ENCODE data around the gene ZNF366. TPM values are rescaled to one million over a fixed set of nuclear protein-coding genes. Genes with fewer than 3 reads are reported as not detected.

The ZNF366 gene
- total RNA-seq, 1 experiment from 2014 or later: not detected

DNA sequence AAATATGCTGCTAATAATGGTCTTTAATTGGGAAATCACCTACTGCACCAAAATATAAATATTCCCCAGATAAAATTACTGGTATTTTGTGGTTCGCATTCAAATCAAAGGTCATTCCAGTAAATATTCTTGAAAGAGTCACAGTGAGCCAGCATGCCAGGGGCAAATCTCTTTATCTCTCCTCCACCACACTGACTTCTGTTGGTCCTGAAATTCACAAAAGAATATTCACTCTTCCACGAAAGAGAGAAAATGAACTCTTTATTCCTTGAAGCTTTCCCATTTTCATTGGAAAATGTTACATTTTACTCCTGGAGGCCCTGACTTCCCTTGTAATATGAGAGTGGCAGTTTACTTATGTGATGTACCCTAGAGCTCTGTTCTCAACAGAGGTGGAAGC, 39.7 kb downstream of the ZNF366 start:
- Histone ChIP-seq H3K9me3 (no peaks in the 10 kb centered on the region), H3K4me1 (no peaks in the 10 kb centered on the region), H3K4me3 (ENCODE audit: low read depth, low read length) (no peak overlapping the region), H3K27me3 (replicated peaks; ENCODE audit: control insufficient read depth, insufficient read depth, low read length) (no peaks in the 10 kb centered on the region), H3K36me3 (ENCODE audit: control insufficient read depth, insufficient read depth, low read length) (no peaks in the 10 kb centered on the region)
- no peak for DNase-seq
- Mint-ChIP-seq H3K4me3 (ENCODE audit: unreplicated experiment) (no peak overlapping the region), H3K27ac (ENCODE audit: unreplicated experiment) (no peak overlapping the region), H3K36me3 (ENCODE audit: insufficient read depth, unreplicated experiment) (no peaks in the 10 kb centered on the region), H3K27me3 (ENCODE audit: insufficient read depth, unreplicated experiment) (no peaks in the 10 kb centered on the region), H3K4me1 (ENCODE audit: low read depth, unreplicated experiment) (no peaks in the 10 kb centered on the region), H3K9me3 (ENCODE audit: unreplicated experiment) (no peaks in the 10 kb centered on the region)
- TF ChIP-seq, protein P1, sequence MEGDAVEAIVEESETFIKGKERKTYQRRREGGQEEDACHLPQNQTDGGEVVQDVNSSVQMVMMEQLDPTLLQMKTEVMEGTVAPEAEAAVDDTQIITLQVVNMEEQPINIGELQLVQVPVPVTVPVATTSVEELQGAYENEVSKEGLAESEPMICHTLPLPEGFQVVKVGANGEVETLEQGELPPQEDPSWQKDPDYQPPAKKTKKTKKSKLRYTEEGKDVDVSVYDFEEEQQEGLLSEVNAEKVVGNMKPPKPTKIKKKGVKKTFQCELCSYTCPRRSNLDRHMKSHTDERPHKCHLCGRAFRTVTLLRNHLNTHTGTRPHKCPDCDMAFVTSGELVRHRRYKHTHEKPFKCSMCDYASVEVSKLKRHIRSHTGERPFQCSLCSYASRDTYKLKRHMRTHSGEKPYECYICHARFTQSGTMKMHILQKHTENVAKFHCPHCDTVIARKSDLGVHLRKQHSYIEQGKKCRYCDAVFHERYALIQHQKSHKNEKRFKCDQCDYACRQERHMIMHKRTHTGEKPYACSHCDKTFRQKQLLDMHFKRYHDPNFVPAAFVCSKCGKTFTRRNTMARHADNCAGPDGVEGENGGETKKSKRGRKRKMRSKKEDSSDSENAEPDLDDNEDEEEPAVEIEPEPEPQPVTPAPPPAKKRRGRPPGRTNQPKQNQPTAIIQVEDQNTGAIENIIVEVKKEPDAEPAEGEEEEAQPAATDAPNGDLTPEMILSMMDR (IDR thresholded peaks at IDR 0.05; ENCODE audit: insufficient read depth in 1 of 2, low read depth in 1 of 2, low read length in 1 of 2, severe bottlenecking in 1 of 2, unreplicated experiment in 1 of 2): no peak
- POLR2A ChIA-PET: no interaction called here
- no TSS peak for BruUV-seq (replicated peaks)
- intact Hi-C loops (cut with micrococcal nuclease; ENCODE audit: unreplicated experiment): no loop called here
- CTCF ChIA-PET: no interaction called here

DNA sequence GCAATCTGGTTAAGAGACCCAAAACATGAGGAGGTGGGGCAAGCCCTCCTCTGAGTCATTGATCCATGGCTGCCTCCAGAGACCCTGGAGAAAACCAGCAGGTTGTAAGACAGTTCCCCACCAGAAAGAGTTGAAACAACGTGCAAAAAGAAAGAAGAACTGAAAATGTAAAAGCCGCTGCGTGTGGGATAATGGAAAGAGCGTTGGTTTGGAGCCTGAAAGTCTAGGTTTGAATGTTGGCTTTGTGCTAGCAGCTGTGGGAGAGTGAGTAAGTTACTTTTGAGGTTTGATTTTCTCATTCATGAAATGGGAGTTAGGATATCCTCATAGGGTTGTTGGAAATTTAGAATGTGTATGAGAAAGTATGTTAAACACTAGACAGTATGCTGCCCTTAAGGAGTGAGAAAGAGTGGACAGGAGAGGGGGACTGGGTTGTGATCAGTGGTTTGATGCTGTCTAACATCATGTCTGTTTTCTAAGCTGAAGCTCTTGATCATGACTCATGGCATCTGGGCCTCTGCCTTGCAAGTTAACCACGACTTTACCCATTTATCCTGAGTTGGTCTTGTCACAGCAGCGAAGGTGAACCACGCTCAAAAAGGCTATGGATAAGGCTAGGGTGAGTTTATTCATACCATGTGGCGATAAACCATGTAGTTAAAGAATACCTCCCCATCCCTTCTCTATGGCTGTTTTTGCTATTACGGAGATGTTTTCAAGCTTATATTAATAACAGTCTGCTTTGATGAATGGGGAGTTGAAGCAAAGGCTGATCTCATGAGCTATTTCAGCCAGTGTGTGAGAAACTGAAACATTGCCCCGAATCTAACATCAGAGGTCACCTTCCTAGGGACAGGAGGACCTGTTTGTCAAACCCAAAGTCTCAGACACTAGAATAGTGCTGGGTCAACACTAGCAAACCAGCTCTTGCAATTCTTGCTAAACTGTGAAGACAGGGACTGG, 41.3 kb downstream of the ZNF366 start:
- TF ChIP-seq, protein P1 (IDR thresholded peaks at IDR 0.05; ENCODE audit: insufficient read depth in 1 of 2, low read depth in 1 of 2, low read length in 1 of 2, severe bottlenecking in 1 of 2, unreplicated experiment in 1 of 2): no peak
- no peak overlapping the region for H3K4me3 ChIP-seq (ENCODE audit: low read depth, low read length)
- no peaks in the 10 kb centered on the region for H3K9me3 Mint-ChIP-seq (ENCODE audit: unreplicated experiment)
- no peak for DNase-seq
- no peaks in the 10 kb centered on the region for H3K27me3 ChIP-seq (replicated peaks; ENCODE audit: control insufficient read depth, insufficient read depth, low read length)
- H3K4me1 ChIP-seq: no peaks in the 10 kb centered on the region
- H3K27me3 Mint-ChIP-seq (ENCODE audit: insufficient read depth, unreplicated experiment): no peaks in the 10 kb centered on the region
- H3K9me3 ChIP-seq: no peaks in the 10 kb centered on the region
- ChIA-PET CTCF (no interaction called here), POLR2A (no interaction called here)
- no peaks in the 10 kb centered on the region for H3K4me1 Mint-ChIP-seq (ENCODE audit: low read depth, unreplicated experiment)
- BruUV-seq (replicated peaks): no TSS peak
- H3K4me3 Mint-ChIP-seq (ENCODE audit: unreplicated experiment): no peak overlapping the region
- intact Hi-C loops (cut with micrococcal nuclease; ENCODE audit: unreplicated experiment): no loop called here
- H3K27ac Mint-ChIP-seq (ENCODE audit: unreplicated experiment): no peak overlapping the region
- H3K36me3 Mint-ChIP-seq (ENCODE audit: insufficient read depth, unreplicated experiment): no peaks in the 10 kb centered on the region
- no peaks in the 10 kb centered on the region for H3K36me3 ChIP-seq (ENCODE audit: control insufficient read depth, insufficient read depth, low read length)

DNA sequence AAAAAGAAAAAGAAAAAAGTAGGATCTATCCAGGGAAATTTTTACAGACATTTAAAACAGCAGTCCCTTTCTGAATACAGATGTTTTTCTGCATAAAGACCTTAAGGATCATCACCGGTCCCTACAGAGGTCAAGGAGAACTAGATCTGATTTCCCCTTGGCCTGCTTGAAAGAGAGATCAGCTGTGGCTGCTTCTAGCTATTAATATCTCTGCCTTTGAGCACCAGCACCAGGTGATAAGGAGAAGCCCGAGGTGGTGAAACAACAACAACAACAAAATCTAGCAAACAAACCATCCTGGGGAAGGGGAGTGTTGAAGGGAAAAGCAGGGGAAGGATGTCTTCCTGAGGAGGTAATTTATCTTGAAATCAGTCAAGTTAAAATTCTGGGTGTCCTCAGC, 42.1 kb downstream of the ZNF366 start:
- Histone ChIP-seq H3K4me3 (ENCODE audit: low read depth, low read length) (no peak overlapping the region), H3K4me1 (no peaks in the 10 kb centered on the region), H3K9me3 (no peaks in the 10 kb centered on the region), H3K27me3 (replicated peaks; ENCODE audit: control insufficient read depth, insufficient read depth, low read length) (no peaks in the 10 kb centered on the region), H3K36me3 (ENCODE audit: control insufficient read depth, insufficient read depth, low read length) (no peaks in the 10 kb centered on the region)
- Mint-ChIP-seq H3K27ac (ENCODE audit: unreplicated experiment) (no peak overlapping the region), H3K36me3 (ENCODE audit: insufficient read depth, unreplicated experiment) (no peaks in the 10 kb centered on the region), H3K27me3 (ENCODE audit: insufficient read depth, unreplicated experiment) (no peaks in the 10 kb centered on the region), H3K9me3 (ENCODE audit: unreplicated experiment) (no peaks in the 10 kb centered on the region), H3K4me3 (ENCODE audit: unreplicated experiment) (no peak overlapping the region), H3K4me1 (ENCODE audit: low read depth, unreplicated experiment) (no peaks in the 10 kb centered on the region)
- BruUV-seq (replicated peaks): no TSS peak
- POLR2A ChIA-PET: no interaction called here
- TF ChIP-seq, protein P1 (IDR thresholded peaks at IDR 0.05; ENCODE audit: insufficient read depth in 1 of 2, low read depth in 1 of 2, low read length in 1 of 2, severe bottlenecking in 1 of 2, unreplicated experiment in 1 of 2): no peak
- no peak for DNase-seq
- intact Hi-C loops (cut with micrococcal nuclease; ENCODE audit: unreplicated experiment): no loop called here
- CTCF ChIA-PET: no interaction called here

Data from Caco-2 (cell line).